HCT116 (cell line): ENCODE measurements around the gene SRGAP1.

Experiments
- CTCF ChIP-seq, 3 experiments: fragments of 200-600 bp in 1 of 3; sonication (generic) in 1 of 3; IDR thresholded peaks in 2 of 3; conservative IDR thresholded peaks in 1 of 3; 2 replicates each; pipeline ENCODE4 v1.5.1; 2012 to 2017; ENCODE audit warnings: low read depth in 2 of 3, low read length in 2 of 3, antibody characterized with exemption in 1 of 3, borderline replicate concordance in 1 of 3, control low read depth in 1 of 3, mild to moderate bottlenecking in 1 of 3, mixed read lengths in 1 of 3, mixed run types in 1 of 3, moderate library complexity in 1 of 3; ENCODE audit not compliant: insufficient read depth in 1 of 3
- MAX ChIP-seq: IDR thresholded peaks from 2 replicates; pipeline ENCODE4 v1.6.1; 2012
- POLR2AphosphoS5 ChIP-seq: IDR thresholded peaks from 2 replicates; pipeline ENCODE4 v1.6.1; 2011; ENCODE audit warnings: mild to moderate bottlenecking, low read depth, low read length, moderate library complexity
- SRF ChIP-seq: IDR thresholded peaks from 2 replicates; pipeline ENCODE4 v1.6.1; 2012; ENCODE audit warnings: low read depth
- ZNF274 ChIP-seq: fragments of 200-500 bp; sonication (Bioruptor generic); IDR thresholded peaks from 2 replicates; pipeline ENCODE4 v1.6.1; 2014; ENCODE audit warnings: mild to moderate bottlenecking, low read depth, low read length, inconsistent platforms
- TF ChIP-seq, protein P1 (sequence below): IDR thresholded peaks from 2 replicates; pipeline ENCODE4 v1.6.1; 2012; ENCODE audit warnings: low read depth

- TF ChIP-seq SRF (no peak), CTCF (IDR thresholded peaks at IDR 0.05 in 2 of 3, conservative IDR thresholded peaks at IDR 0.05 in 1 of 3; ENCODE audit: borderline replicate concordance in 1 of 3, insufficient read depth in 1 of 3, low read depth in 2 of 3, low read length in 2 of 3) (no peak), MAX (no peak), ZNF274 (no peak), POLR2AphosphoS5 (no peak)
- TF ChIP-seq, protein P1, sequence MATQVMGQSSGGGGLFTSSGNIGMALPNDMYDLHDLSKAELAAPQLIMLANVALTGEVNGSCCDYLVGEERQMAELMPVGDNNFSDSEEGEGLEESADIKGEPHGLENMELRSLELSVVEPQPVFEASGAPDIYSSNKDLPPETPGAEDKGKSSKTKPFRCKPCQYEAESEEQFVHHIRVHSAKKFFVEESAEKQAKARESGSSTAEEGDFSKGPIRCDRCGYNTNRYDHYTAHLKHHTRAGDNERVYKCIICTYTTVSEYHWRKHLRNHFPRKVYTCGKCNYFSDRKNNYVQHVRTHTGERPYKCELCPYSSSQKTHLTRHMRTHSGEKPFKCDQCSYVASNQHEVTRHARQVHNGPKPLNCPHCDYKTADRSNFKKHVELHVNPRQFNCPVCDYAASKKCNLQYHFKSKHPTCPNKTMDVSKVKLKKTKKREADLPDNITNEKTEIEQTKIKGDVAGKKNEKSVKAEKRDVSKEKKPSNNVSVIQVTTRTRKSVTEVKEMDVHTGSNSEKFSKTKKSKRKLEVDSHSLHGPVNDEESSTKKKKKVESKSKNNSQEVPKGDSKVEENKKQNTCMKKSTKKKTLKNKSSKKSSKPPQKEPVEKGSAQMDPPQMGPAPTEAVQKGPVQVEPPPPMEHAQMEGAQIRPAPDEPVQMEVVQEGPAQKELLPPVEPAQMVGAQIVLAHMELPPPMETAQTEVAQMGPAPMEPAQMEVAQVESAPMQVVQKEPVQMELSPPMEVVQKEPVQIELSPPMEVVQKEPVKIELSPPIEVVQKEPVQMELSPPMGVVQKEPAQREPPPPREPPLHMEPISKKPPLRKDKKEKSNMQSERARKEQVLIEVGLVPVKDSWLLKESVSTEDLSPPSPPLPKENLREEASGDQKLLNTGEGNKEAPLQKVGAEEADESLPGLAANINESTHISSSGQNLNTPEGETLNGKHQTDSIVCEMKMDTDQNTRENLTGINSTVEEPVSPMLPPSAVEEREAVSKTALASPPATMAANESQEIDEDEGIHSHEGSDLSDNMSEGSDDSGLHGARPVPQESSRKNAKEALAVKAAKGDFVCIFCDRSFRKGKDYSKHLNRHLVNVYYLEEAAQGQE, result no peak
Observed at GRCh38 chr12:63905544-63905943, 61.0 kb downstream of the SRGAP1 start.
